ENCODE results near the gene THSD4. TPM values are rescaled to one million over a fixed set of nuclear protein-coding genes. Genes with fewer than 3 reads are reported as not detected.

The THSD4 gene
- total and polyA plus RNA-seq, 2 of the 8 experiments (the other 6 are each of a cell fraction or from before 2014, with no cell fraction given), result 2.5 to 6.2 TPM

DNA sequence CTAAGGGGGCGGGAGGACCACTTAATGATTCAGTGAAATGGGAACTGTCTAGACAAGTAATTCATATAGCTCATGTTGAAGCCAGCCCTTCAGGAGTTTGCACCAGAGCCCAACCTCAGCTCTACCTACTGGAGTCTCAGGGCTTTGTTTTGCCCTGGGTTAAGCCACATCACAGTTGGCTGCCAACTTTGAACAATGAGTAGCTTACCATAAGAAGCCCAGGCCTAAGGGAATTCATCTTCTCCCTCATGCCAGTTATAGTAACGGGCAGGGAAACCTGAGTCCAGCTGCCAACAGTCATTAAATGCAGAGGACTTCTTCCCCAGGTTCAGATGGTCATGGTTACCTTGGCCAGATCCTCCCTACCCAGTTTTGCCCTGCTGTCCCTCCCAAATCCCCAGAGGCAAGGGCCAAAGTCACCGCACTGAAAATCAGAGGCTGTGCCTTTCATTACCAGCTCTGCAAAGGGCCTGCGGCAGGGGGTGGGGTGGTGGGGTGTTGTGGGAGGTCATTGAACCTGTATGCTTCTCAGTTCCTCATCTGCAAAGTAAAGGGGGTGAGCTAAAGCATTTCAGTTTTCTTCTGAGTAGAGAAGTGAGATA is 392.9 kb downstream of the THSD4 start:
- 0 out of 2 replicates have a peak overlapping the region, but pooled peaks have one; percentile 5 for H2BK5ac ChIP-seq (ENCODE audit: low read depth, low read length)
- 96% methylated on average over 4 of the region's 4 CpGs; no CpG with 5 or more reads in 1 of the 2 experiments for WGBS, 2 experiments (ENCODE audit: extremely low coverage in 1 of 2, insufficient coverage in 1 of 2, insufficient read length in 1 of 2, insufficient replicate concordance in 2 of 2, low coverage in 1 of 2, low lambda C conversion rate in 2 of 2, missing lambda C conversion rate in 1 of 2)
- CTCF ChIA-PET (ENCODE audit: partially characterized antibody), result interaction anchor here (1.0 to 6.7 kb wide), 3 partner anchors 14 to 40 kb away, joined by 3 to 36 read pairs (median 4); no protein-coding TSS in a partner anchor
- no peak overlapping the region for H3K4me2 ChIP-seq (ENCODE audit: insufficient read depth in 1 of 2, low read depth in 2 of 2, low read length in 2 of 2)
- no peak overlapping the region for H3K18ac ChIP-seq (ENCODE audit: extremely low read depth, low read length)
- H4K5ac ChIP-seq (ENCODE audit: insufficient read length, low read depth, low read length), result no peak overlapping the region
- no peak overlapping the region for H3K56ac ChIP-seq (replicated peaks; ENCODE audit: insufficient read length, low read depth, low read length)
- no peak overlapping the region for H2AK5ac ChIP-seq (ENCODE audit: low read depth, low read length)
- no peak overlapping the region for H2AFZ ChIP-seq (ENCODE audit: low read length)
- H3K79me1 ChIP-seq (ENCODE audit: low read depth, low read length), result no peaks in the 10 kb centered on the region
- no peak overlapping the region for H3K9ac ChIP-seq (replicated peaks in 1 of 4; ENCODE audit: extremely low read depth in 1 of 4, low read depth in 3 of 4, low read length in 3 of 4)
- no peak overlapping the region for H2BK120ac ChIP-seq (replicated peaks; ENCODE audit: low read depth, low read length)
- H2BK15ac ChIP-seq (ENCODE audit: low read length), result no peak overlapping the region
- no peak overlapping the region for H3K4ac ChIP-seq (replicated peaks; ENCODE audit: insufficient read length, low read depth, low read length)
- no peak overlapping the region for H3K4me3 ChIP-seq (ENCODE audit: extremely low read depth in 1 of 4, insufficient read depth in 2 of 4, low read depth in 3 of 4, low read length in 4 of 4)
- FAIRE-seq, result no peak
- no peaks in the 10 kb centered on the region for H3K36me3 ChIP-seq (ENCODE audit: control insufficient read depth in 2 of 4, insufficient read depth in 4 of 4, low read length in 3 of 4)
- no peak overlapping the region for H2BK20ac ChIP-seq (ENCODE audit: low read length)
- H3K4me1 ChIP-seq (replicated peaks in 1 of 4; ENCODE audit: control insufficient read depth in 3 of 4, insufficient read depth in 4 of 4, low read length in 3 of 4), result peaks cover 0 to 9% (median 3%) of the 10 kb centered on the region in 4 experiments; a peak in 4 of 7 replicates
- H4K91ac ChIP-seq (replicated peaks; ENCODE audit: insufficient read length, low read length), result no peak overlapping the region
- H2BK12ac ChIP-seq (ENCODE audit: low read depth, low read length), result no peak overlapping the region
- H3K79me2 ChIP-seq (ENCODE audit: control insufficient read depth in 1 of 2, insufficient read depth in 2 of 2, low read length in 2 of 2), result no peaks in the 10 kb centered on the region; a peak in 1 of 4 replicates
- POLR2A ChIA-PET (ENCODE audit: partially characterized antibody), result no interaction called here
- DNase-seq (ENCODE audit: low read depth in 1 of 2, low spot score in 2 of 2), result no peak
- no peak overlapping the region for H3K14ac ChIP-seq (ENCODE audit: insufficient read length)
- no peaks in the 10 kb centered on the region for H4K20me1 ChIP-seq (replicated peaks in 1 of 2; ENCODE audit: control insufficient read depth in 1 of 2, insufficient read depth in 2 of 2, low read length in 2 of 2)
- no peak for TF ChIP-seq TAF7 (optimal IDR thresholded peaks at IDR 0.05; ENCODE audit: borderline replicate concordance, low read depth, low read length)
- no peak for TF ChIP-seq ASH2L (IDR thresholded peaks at IDR 0.05; ENCODE audit: low read length)
- no peak for TF ChIP-seq RBBP5 (IDR thresholded peaks at IDR 0.05; ENCODE audit: borderline replicate concordance, low read depth, low read length)
- no peak for TF ChIP-seq RXRA (IDR thresholded peaks at IDR 0.05; ENCODE audit: insufficient read depth, low read depth, low read length)
- no peak for TF ChIP-seq SP2 (IDR thresholded peaks at IDR 0.05; ENCODE audit: low read length)
- TF ChIP-seq, protein P1, sequence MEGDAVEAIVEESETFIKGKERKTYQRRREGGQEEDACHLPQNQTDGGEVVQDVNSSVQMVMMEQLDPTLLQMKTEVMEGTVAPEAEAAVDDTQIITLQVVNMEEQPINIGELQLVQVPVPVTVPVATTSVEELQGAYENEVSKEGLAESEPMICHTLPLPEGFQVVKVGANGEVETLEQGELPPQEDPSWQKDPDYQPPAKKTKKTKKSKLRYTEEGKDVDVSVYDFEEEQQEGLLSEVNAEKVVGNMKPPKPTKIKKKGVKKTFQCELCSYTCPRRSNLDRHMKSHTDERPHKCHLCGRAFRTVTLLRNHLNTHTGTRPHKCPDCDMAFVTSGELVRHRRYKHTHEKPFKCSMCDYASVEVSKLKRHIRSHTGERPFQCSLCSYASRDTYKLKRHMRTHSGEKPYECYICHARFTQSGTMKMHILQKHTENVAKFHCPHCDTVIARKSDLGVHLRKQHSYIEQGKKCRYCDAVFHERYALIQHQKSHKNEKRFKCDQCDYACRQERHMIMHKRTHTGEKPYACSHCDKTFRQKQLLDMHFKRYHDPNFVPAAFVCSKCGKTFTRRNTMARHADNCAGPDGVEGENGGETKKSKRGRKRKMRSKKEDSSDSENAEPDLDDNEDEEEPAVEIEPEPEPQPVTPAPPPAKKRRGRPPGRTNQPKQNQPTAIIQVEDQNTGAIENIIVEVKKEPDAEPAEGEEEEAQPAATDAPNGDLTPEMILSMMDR (IDR thresholded peaks at IDR 0.05; ENCODE audit: control extremely low read depth in 1 of 3, insufficient read depth in 1 of 3, low read depth in 1 of 3, low read length in 3 of 3), result no peak
- no peak for TF ChIP-seq TEAD4 (IDR thresholded peaks at IDR 0.05; ENCODE audit: low read depth, low read length)
- no peak for TF ChIP-seq JUN (IDR thresholded peaks at IDR 0.05; ENCODE audit: low read depth, low read length)
- no peak for TF ChIP-seq POLR2A (IDR thresholded peaks at IDR 0.05; ENCODE audit: control extremely low read depth in 1 of 2, low read depth in 2 of 2, low read length in 2 of 2)
- no peak overlapping the region for H4K8ac ChIP-seq (ENCODE audit: extremely low read depth, insufficient read depth, low read length)
- no peaks in the 10 kb centered on the region for H3K27me3 ChIP-seq (replicated peaks in 1 of 4; ENCODE audit: control insufficient read depth in 3 of 4, extremely low read depth in 1 of 4, insufficient read depth in 3 of 4, low read length in 3 of 4)
- H3K27ac ChIP-seq (ENCODE audit: low read depth, low read length), result no peak overlapping the region
- H3K23ac ChIP-seq (ENCODE audit: insufficient read length), result no peak overlapping the region
- no peaks in the 10 kb centered on the region for H3K9me3 ChIP-seq (ENCODE audit: insufficient read depth in 2 of 2, low read depth in 1 of 2, low read length in 1 of 2)
- no peaks in the 10 kb centered on the region for H3K23me2 ChIP-seq (ENCODE audit: low read depth, low read length)

All from H1 (cell line).